Measurements from ENCODE around the gene TMEM51.
"Not testable (repeated sequence)": the region's sequence is repeated elsewhere in the genome, so short reads cannot be mapped to it uniquely, and the experiment has no call there.

TMEM51 gene

DNA sequence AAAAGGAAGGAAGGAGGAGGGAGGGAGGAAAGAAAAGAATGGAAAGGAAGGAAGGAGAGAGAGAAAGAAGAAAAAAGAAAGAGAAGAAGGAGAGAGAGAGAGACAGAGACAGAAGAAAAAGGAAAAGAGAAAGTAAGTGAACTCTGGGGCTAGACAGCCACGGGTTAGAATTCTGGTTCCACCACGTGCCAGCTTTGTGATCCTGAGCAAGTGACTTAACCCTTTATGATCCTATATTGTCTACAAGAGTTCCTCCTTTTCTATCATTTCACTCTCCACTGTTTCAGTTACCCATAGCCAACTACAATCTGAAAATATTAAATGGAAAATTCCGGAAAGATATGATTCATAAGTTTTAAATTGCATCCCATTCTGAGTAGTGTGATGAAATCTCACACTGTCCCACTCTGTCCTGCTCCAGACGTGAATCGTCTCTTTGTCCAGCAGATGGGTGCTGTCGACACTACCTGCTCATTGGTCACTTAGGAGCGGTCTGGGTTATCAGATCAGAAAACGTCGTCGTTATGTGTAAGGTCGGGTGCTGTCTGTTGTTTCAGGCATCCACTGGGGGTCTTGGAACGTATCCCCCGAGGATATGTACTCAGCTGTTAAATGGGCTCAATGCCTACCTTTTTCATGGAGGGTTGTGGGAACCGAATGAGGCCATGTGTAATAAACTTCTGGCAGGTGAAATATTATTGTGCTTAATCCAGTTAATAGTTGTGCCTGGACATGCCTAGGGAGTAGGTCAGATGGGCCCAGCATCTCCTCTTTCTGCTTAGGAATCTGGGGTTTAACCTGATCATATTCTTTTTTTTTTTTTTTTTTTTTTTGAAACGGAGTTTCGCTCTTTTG lies 19.1 kb downstream of the TMEM51 start:
- Mint-ChIP-seq H3K27ac (no peak overlapping the region), H3K4me1 (no peaks in the 10 kb centered on the region)

DNA sequence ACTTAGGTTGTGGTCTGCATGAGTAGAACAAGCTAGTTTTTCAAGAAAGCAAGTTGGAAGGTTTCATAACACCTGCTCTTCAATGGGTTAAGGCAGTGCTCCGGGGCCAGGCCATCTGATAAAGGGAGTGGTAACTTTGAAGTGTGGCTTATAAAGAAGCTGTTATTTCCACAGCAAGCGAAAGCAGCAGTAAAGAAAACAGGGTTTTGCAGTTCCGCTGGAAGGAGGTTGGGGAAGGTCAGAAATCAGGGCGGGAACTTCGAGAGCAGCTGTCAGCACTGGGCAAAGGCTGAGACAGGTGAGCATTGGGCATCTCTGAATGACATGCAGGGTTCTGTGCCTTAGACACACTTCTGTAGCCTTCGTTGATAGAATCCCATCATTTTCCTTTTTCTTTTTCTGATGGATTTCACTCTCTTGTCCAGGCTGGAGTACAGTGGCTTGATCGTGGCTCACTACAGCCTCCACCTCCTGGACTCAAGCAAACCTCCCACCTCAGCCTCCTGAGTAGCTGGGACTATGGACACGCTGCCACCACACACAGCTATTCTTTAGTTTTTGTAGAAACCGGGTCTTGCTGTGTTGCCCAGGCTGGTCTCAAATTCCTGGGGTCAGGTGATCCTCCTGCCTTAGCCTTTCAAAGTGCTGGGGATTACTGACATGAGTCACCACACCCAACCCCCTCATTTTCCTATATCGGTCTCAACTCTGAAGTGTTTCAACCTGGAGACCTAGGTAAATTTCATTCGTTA lies 20.5 kb downstream of the TMEM51 start:
- DNase-seq (ENCODE audit: low spot score in 2 of 2) (no peak), ATAC-seq (ENCODE audit: low read depth) (no peak)
- Mint-ChIP-seq H3K9me3 (peaks cover 2% of the 10 kb centered on the region), H3K36me3 (no peaks in the 10 kb centered on the region), H3K4me3 (no peak overlapping the region), H3K4me1 (no peaks in the 10 kb centered on the region), H3K27me3 (peaks cover 30% of the 10 kb centered on the region), H3K27ac (no peak overlapping the region)

More for the DNA sequence above, 19.1 kb downstream of the TMEM51 start:
- ATAC-seq (ENCODE audit: low read depth), result no peak
- Mint-ChIP-seq H3K36me3 (no peaks in the 10 kb centered on the region), H3K4me3 (no peak overlapping the region), H3K27me3 (peaks cover 28% of the 10 kb centered on the region), H3K9me3 (peaks cover 2% of the 10 kb centered on the region)
- DNase-seq (ENCODE audit: low spot score in 2 of 2), result no peak

DNA sequence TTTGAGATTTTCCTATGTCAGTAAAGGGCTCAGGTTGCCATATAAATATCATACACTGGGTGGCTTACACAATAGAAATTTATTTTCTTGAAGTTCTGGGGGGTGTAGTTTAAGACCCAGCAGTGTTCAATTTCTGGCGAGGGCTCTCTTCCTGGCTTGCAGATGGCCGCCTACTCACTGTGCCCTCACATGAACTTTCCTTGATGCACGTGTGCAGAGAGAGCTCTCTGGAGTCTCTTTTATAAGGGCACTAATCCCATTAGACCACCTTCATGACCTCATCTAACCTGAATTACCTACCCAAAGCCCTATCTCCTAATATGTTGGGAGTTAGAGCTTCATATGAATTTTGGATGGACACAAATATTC lies 21.1 kb downstream of the TMEM51 start:
- H3K4me1 Mint-ChIP-seq, result no peaks in the 10 kb centered on the region
- peaks cover 2% of the 10 kb centered on the region for H3K9me3 Mint-ChIP-seq
- no peaks in the 10 kb centered on the region for H3K36me3 Mint-ChIP-seq
- peaks cover 32% of the 10 kb centered on the region for H3K27me3 Mint-ChIP-seq
- no peak overlapping the region for H3K27ac Mint-ChIP-seq
- DNase-seq (ENCODE audit: low spot score in 2 of 2) (no peak), ATAC-seq (ENCODE audit: low read depth) (no peak)
- H3K4me3 Mint-ChIP-seq, result no peak overlapping the region

DNA sequence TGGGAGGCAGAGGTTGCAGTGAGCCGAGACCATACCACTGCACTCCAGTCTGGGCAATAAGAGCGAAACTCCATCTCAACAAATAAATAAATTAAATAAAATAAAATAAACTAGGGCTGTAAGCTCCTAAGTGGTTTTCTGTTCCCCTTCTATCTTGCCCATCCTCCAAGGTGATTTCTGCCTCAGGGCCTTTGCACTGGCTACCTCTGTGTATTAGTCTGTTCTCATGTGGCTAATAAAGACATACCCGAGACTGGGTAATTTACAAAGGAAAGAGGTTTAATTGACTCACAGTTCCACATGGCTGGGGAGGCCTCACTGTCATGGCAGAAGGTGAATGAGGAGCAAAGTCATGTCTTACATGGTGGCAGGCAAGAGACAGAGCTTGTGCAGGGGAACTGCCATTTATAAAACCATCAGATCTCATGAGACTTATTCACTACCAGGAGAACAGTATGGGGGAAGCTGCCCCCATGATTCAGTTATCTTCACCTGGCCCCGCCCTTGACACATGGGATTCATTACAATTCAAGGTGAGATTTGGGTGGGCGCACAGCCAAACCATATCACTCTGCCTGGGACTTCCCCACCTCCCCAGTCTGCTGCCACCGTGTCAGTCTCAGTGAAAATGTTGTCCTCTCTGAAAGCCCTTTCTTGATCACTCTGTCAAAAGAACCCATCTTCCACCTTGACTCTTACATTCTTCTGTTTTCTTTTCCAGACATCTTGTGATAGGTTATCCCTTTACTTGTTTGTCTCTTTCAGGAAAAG lies 22.0 kb downstream of the TMEM51 start:
- DNase-seq (ENCODE audit: low spot score in 2 of 2); H3K9me3 Mint-ChIP-seq; H3K36me3 Mint-ChIP-seq; H3K27ac Mint-ChIP-seq; H3K4me3 Mint-ChIP-seq; ATAC-seq (ENCODE audit: low read depth); H3K4me1 Mint-ChIP-seq: not testable (repeated sequence)
- peaks cover 29% of the 10 kb centered on the region for H3K27me3 Mint-ChIP-seq

DNA sequence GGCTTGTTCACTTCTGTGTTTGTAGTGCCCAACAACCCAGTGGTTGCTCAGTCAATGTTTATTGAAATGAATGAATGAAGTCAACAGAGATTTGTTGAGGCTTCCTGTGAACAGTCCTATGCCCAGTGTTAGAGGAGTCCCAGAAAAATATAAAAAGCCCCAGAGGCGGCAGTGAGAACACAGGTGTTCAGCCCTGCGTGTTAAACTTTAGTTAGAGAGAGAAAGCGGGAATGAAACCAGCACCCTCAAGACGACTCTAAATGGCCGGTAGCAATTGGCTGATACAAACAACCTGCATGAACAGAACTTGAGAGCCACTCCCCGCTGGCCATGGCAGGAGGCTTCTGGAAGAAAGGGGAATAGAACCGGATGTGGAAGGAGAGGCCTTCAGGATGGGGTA lies 22.6 kb downstream of the TMEM51 start:
- Mint-ChIP-seq H3K9me3 (peaks cover 2% of the 10 kb centered on the region), H3K4me1 (no peaks in the 10 kb centered on the region), H3K4me3 (no peak overlapping the region), H3K27me3 (peaks cover 31% of the 10 kb centered on the region), H3K36me3 (no peaks in the 10 kb centered on the region), H3K27ac (no peak overlapping the region)
- DNase-seq (ENCODE audit: low spot score in 2 of 2) (no peak), ATAC-seq (ENCODE audit: low read depth) (no peak)

DNA sequence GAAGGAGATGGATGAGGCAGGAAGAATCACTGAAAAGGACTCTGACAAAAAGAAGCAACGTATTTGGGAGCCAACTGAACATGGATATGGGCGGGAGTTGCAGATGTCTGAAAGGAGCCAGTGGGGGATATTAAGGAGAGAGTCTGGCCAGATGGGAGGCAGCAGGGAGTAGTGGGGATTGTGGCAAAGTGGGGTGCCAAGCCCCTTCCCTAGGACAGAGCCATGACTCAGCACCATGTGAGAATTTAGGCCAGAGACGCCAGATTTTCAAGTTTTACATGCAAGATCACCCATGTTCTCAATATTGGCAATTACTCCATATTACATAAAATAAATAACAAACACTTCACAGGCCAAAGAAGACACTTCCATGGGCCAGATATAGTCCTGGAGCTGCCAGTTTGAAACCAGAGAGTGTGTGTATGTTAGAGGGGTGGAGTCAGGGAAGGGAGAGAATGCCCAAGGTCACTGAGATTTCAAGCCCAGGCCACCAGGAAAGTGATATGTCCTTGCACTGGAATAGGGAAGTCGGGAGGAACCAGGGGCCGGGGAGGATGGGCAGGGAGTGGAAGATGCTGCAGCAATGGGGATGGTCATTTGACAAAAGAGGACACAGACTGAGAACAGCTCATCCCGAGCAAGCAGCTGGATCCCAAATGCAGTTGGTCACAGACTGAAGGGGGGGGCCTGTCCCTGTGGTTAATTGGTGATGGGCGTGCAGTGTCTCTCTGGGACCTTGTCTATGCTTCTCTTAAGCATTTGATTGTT lies 23.5 kb downstream of the TMEM51 start:
- H3K9me3 Mint-ChIP-seq, result peaks cover 2% of the 10 kb centered on the region
- no peak for DNase-seq (ENCODE audit: low spot score in 2 of 2)
- H3K27ac Mint-ChIP-seq, result no peak overlapping the region
- no peaks in the 10 kb centered on the region for H3K36me3 Mint-ChIP-seq
- H3K4me1 Mint-ChIP-seq, result no peaks in the 10 kb centered on the region
- peaks cover 30% of the 10 kb centered on the region for H3K27me3 Mint-ChIP-seq
- no peak for ATAC-seq (ENCODE audit: low read depth)
- H3K4me3 Mint-ChIP-seq, result no peak overlapping the region

DNA sequence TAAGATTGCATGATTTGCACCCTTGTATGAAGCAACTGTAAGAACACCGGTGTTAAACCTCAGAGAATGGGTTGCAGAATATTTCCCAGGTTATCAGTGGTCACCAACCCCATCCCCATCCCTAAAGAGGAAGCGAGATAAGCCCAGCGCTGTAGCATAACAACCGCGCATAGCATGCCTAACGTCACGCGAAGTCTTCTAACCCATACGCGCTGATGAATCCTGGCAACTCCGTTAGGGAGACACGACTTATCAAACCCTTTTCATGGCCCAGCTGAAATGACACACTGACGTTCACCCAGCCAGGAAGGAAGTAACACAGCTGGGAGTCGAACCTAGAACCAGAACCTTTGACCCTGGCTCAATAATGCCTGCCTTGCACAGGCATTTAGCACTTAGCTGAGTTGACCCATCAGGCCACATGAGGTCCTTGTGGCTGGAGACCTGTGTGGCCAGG lies 24.2 kb downstream of the TMEM51 start:
- Mint-ChIP-seq H3K4me1 (no peaks in the 10 kb centered on the region), H3K4me3 (no peak overlapping the region), H3K36me3 (no peaks in the 10 kb centered on the region), H3K9me3 (peaks cover 2% of the 10 kb centered on the region), H3K27ac (no peak overlapping the region), H3K27me3 (peaks cover 26% of the 10 kb centered on the region)
- ATAC-seq (ENCODE audit: low read depth) (no peak), DNase-seq (ENCODE audit: low spot score in 2 of 2) (no peak)

DNA sequence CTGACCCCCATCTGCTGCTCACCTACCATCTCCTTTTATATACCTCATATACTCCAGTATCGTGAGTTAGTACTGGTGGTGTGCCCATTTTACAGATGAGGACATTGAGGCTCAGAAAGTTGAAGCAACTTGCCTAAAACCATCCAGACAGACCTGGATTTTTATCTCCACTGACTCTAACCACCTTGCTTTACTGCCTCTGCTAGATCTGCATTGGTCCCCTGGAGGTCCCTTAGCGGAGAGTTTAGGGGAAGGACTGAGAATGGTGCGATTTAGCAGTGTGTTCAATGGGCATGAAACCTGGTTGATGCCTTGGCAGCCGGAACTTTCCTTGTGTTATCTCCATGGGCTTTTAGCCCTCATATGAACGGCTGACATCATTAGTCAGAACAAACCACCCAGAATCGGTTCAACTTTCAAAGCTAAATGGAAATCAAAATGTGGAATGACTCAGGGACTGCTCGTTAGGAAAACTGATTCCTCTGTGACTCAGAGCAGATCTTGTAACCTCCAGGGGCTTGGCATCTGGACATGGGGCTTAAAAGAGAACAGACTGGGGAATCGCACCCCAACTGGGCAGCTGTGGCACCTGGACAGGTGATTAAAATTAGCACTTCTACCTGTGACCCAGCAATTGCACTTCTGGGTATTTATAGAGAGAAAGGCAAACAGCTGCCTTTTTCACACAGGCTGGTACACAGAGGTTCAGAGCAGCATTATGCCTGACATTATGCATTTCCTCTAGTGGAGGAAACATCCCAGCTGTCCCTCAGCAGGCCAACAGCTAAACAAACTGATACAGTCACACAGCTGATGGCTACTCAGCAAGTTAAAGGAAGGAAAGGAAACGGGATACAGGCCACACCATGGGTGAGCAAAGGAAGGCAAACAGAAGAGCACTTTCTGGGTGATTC lies 25.3 kb downstream of the TMEM51 start:
- no peak for DNase-seq (ENCODE audit: low spot score in 2 of 2)
- no peak overlapping the region for H3K4me3 Mint-ChIP-seq
- H3K27me3 Mint-ChIP-seq, result peaks cover 26% of the 10 kb centered on the region
- H3K36me3 Mint-ChIP-seq, result no peaks in the 10 kb centered on the region
- no peak overlapping the region for H3K27ac Mint-ChIP-seq
- no peaks in the 10 kb centered on the region for H3K4me1 Mint-ChIP-seq
- ATAC-seq (ENCODE audit: low read depth), result no peak
- peaks cover 2% of the 10 kb centered on the region for H3K9me3 Mint-ChIP-seq

DNA sequence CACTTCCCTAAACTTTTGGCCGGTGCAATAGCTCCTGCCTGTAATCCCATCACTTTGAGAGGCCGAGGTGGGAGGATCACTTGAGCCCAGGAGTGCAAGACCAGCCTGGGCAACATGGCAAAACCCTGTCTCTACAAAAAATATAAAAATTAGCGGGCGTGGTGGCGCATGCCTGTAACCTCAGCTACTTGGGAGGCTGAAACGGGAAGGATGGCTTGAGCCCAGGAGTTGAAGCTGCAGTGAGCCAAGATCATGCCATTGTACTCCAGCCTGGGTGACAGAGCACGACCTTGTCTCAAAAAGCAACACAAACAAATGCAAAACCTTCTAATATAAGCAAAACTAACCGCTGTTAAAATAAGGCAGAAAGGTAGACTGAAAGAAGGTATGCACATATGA lies 25.9 kb downstream of the TMEM51 start:
- H3K9me3 Mint-ChIP-seq, result peaks cover 2% of the 10 kb centered on the region
- no peak for DNase-seq (ENCODE audit: low spot score in 2 of 2)
- ATAC-seq (ENCODE audit: low read depth), result no peak
- H3K36me3 Mint-ChIP-seq, result no peaks in the 10 kb centered on the region
- H3K27me3 Mint-ChIP-seq, result peaks cover 26% of the 10 kb centered on the region
- no peak overlapping the region for H3K27ac Mint-ChIP-seq
- H3K4me3 Mint-ChIP-seq, result no peak overlapping the region
- H3K4me1 Mint-ChIP-seq, result no peaks in the 10 kb centered on the region

DNA sequence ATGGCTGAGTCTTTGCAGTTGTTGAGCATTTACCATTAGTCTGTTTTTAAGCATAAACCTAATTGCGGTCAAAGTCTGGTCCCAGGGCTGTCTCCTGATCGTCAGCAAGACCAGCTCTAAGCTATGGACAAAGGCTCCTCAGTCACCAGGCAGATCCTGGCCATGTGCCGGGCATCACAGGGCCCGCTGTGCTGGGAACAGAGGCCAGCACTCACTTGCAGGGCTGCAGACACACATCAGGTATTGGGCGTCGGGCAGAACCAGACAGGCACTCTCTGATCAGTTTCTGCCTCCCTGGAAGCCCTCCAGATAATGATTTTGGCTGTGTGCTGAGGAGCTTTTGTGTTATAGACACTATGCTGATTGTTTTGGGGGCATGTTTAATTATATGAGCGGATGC lies 26.6 kb downstream of the TMEM51 start:
- Mint-ChIP-seq H3K4me1 (no peaks in the 10 kb centered on the region), H3K36me3 (no peaks in the 10 kb centered on the region), H3K9me3 (peaks cover 2% of the 10 kb centered on the region), H3K27ac (no peak overlapping the region), H3K27me3 (peaks cover 22% of the 10 kb centered on the region), H3K4me3 (no peak overlapping the region)
- no peak for DNase-seq (ENCODE audit: low spot score in 2 of 2)
- no peak for ATAC-seq (ENCODE audit: low read depth)

DNA sequence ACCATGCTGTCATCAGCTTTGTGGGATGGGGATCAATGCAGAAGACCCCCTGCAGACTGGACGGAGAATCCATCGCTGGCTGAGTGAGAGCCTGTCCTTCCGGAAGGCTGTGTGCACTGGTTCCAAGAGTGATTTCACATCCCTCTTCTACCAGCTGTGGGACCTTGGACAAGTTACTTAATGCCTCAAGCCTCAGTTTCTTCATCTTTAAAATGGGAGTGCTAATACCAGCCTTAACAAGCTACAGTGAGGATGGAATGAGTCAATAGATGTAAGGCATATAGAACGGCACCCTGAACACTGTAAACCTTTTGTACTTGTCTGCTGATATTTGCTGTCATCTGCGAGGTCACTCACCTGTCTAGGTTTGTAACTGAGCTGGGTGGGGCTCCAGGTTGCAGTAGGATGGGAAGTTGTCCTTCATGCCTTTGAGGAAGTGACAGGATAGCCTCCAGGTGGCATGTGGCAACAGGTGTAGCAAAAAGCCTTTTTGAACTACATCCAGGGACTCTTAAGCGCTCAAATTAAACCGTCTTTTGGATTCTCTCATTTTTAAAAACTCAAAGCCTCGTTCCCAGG lies 27.5 kb downstream of the TMEM51 start:
- no peaks in the 10 kb centered on the region for H3K36me3 Mint-ChIP-seq
- no peaks in the 10 kb centered on the region for H3K4me1 Mint-ChIP-seq
- H3K27ac Mint-ChIP-seq, result no peak overlapping the region
- ATAC-seq (ENCODE audit: low read depth), result no peak
- DNase-seq (ENCODE audit: low spot score in 2 of 2), result no peak
- H3K27me3 Mint-ChIP-seq, result peaks cover 23% of the 10 kb centered on the region
- H3K4me3 Mint-ChIP-seq, result no peak overlapping the region
- H3K9me3 Mint-ChIP-seq, result peaks cover 2% of the 10 kb centered on the region

DNA sequence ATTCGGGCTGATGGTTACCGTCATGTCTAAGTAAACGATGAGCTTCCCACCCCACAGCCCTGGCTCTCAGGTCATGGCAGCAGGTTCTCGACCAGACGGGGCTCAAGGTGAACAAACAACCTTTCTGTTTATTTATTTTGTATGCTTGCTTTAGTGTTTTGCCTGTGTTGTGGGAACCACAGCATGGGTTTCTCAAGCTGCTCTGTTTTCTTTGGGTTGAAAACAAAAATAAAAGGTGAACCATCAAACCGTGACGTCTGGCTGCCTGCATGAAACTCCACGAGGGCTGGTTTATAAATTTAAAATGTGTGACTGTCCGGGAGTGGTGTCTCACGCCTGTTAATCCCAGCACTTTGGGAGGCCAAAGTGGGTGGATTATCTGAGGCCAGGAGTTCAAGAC lies 28.0 kb downstream of the TMEM51 start:
- no peaks in the 10 kb centered on the region for H3K36me3 Mint-ChIP-seq

More for the DNA sequence above, 28.0 kb downstream of the TMEM51 start:
- no peak for ATAC-seq (ENCODE audit: low read depth)
- Mint-ChIP-seq H3K27me3 (peaks cover 25% of the 10 kb centered on the region), H3K27ac (no peak overlapping the region), H3K4me3 (no peak overlapping the region), H3K9me3 (peaks cover 2% of the 10 kb centered on the region), H3K4me1 (no peaks in the 10 kb centered on the region)
- no peak for DNase-seq (ENCODE audit: low spot score in 2 of 2)
